Fibroblast of mammary gland (primary cell): Measurements from ENCODE around the gene LMNTD2.
A peak's percentile ranks its signal among the peaks of the same experiment; 100 is the strongest.

Source experiments
- DNase-seq: peaks from one replicate; pipeline ENCODE4 v3.0.0-alpha.2; 2010; ENCODE audit warnings: low read depth
- H3K4me3 ChIP-seq: 2 replicates; pipeline ENCODE4 v1.5.1; 2011; ENCODE audit warnings: low read depth, mild to moderate bottlenecking, low read length, moderate library complexity; ENCODE audit not compliant: control insufficient read depth
- CTCF ChIP-seq: conservative IDR thresholded peaks from 2 replicates; pipeline ENCODE4 v1.5.1; 2011; ENCODE audit warnings: low read depth, low read length, inconsistent platforms; ENCODE audit not compliant: control insufficient read depth, insufficient read depth

LMNTD2 gene

GRCh38 chr11:535519-536454, 24.8 kb downstream of the LMNTD2 start, which contains the start of gene HRAS:
Gene HRAS, minus strand, starts transcription at chr11:535576.
- TF ChIP-seq CTCF, result no peak
- DNase-seq, result peak; percentile 90
- H3K4me3 ChIP-seq, result peak within 1 kb of the TSS; percentile 67

- no peak for DNase-seq
- peak overlapping the region; percentile 67 for H3K4me3 ChIP-seq
- no peak for TF ChIP-seq CTCF
Measured at GRCh38 chr11:535210-535518, 25.4 kb downstream of the LMNTD2 start.

- DNase-seq, result no peak
- peak overlapping the region; percentile 67 for H3K4me3 ChIP-seq
- TF ChIP-seq CTCF, result no peak
Measured at GRCh38 chr11:534396-535209, 25.9 kb downstream of the LMNTD2 start.

GRCh38 chr11:533586-534395, 26.7 kb downstream of the LMNTD2 start:
- H3K4me3 ChIP-seq, result peak overlapping the region; percentile 67
- DNase-seq, result no peak
- TF ChIP-seq CTCF, result no peak

- TF ChIP-seq CTCF, result no peak
- no peak for DNase-seq
- no peak overlapping the region for H3K4me3 ChIP-seq
Measured at GRCh38 chr11:532986-533585, 27.5 kb downstream of the LMNTD2 start.

- H3K4me3 ChIP-seq, result no peak overlapping the region
- TF ChIP-seq CTCF, result no peak
- no peak for DNase-seq
Measured at GRCh38 chr11:532527-532985, 28.0 kb downstream of the LMNTD2 start.
